AG09319 (cell line): ENCODE data around the gene PFDN1.

Experiments used
- DNase-seq: peaks from one replicate; pipeline ENCODE4 v3.0.0-alpha.2; 2010; ENCODE audit warnings: low read depth; ENCODE audit errors: extremely low read depth
- CTCF ChIP-seq: IDR thresholded peaks from 2 replicates; pipeline ENCODE4 v1.5.1; 2011; ENCODE audit warnings: low read depth, mild to moderate bottlenecking, inconsistent platforms, low read length, moderate library complexity

The PFDN1 gene

DNA sequence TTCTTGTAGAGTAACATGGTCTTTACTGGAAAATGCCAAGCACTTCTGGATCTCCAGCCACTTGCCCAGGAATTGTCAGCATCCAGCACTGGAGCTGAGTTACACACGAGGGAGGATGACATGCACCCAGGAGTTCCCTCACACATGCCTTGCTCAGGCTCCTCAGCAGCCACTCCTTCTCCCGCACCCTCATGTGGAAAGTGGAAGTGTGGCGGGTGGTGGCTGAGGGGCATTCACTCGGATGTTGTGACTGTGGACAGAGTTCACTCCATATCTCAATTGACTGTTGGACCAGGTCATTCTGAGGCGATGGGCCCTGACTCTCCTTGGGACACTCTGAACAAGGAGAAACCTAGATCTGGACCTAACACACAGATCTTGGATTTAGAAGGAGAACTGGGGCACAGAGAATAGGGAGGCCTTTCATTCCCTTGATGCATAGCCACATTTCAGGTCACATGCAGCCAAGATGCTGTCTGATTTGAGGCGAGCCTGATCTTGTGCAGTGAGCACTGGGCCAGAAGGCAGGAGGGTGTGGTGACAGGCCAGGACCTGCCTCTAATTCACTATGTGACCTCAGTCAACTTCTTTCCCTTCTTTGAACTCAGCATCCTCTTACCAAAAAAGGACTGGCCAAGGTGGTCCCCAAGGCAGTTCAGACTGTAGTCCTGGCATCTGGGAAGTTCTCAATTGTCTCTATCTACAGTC, 65.9 kb downstream of the PFDN1 start:
- no peak for DNase-seq
- TF ChIP-seq CTCF = no peak

- DNase-seq = no peak
Measured at GRCh38 chr5:140235791-140236551, 66.9 kb downstream of the PFDN1 start.

DNA sequence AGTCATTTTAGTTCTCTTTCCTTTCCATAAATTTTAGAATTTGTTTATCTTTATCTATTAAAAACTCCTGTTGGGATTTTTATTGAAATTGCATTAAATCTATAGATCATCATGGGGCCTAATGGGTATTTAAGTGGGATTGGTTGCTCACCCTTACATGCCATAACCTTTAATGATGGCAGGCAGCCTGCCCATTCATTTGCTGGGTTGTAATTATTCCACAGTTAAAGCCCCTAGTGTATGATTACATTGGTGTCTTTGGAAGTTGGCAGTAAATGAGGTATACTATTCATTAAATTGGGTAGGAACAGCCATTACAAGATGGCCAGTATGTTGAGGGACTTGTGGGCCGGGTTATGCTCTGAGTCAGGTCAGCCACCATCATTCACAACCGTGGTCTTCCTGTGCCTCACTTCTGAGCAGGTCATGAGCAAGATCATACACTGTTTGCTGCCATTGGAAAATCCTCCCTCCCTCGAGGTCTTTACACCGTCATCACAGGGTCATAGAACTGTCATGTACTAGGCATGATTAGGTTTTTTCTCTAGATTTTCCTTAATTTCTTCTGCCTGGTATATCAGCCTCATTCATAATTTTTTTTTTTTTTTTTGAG, 68.4 kb downstream of the PFDN1 start:
- TF ChIP-seq CTCF = no peak
- no peak for DNase-seq

More at GRCh38 chr5:140235791-140236551, 66.9 kb downstream of the PFDN1 start:
- no peak for TF ChIP-seq CTCF

- no peak for DNase-seq
- no peak for TF ChIP-seq CTCF
Measured at GRCh38 chr5:140232731-140233130, 70.2 kb downstream of the PFDN1 start.

DNA sequence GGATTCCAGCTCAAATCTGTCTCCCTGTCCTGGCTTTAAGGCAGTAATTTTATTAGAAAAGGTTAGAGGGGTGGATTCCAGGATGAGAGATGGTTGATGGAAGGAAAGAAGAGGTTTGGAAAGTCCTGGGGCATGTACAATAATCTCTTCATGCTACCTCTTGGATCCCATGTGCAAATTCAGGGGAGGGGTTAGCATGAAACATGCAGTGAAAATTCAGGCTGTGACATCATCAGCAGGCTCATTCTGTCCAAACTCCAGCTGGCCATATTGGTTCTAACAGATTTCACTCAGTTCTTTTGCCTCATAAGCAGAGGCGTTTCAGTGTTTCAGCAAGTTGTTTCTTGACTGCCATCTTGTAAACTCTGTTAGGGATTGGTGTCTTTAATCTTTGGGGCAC, 72.5 kb downstream of the PFDN1 start:
- no peak for DNase-seq
- TF ChIP-seq CTCF = no peak

- no peak for TF ChIP-seq CTCF
Measured at GRCh38 chr5:140228364-140228837, 74.5 kb downstream of the PFDN1 start.

GRCh38 chr5:140227046-140227445, 75.9 kb downstream of the PFDN1 start:
- no peak for TF ChIP-seq CTCF
- DNase-seq = no peak

More at GRCh38 chr5:140228364-140228837, 74.5 kb downstream of the PFDN1 start:
- DNase-seq = no peak
